Right ventricle myocardium inferior (tissue), 1 donor: ENCODE data around the gene SCFD1. TPM values are rescaled to one million over a fixed set of nuclear protein-coding genes. Genes with fewer than 3 reads are reported as not detected.
"Not testable (repeated sequence)": the region's sequence is repeated elsewhere in the genome, so short reads cannot be mapped to it uniquely, and the experiment has no call there.

Experiments used
- ATAC-seq: fragments of 200-7000 bp; cut with Tn5 transposase; one replicate; pipeline ENCODE4 v1.9.1; 2020; ENCODE audit warnings: mild to moderate bottlenecking, moderate library complexity
- DNase-seq: peaks from one replicate; pipeline ENCODE4 v3.0.0; 2021; ENCODE audit errors: missing footprints
- intact Hi-C: fragments of 100-400 bp; cut with DNase I; formaldehyde crosslinking; loops from one replicate; pipeline ENCODE4 v1.11.0; 2022
- total RNA-seq: library from RNA; stranded (reverse); fragmentation: NEBNext Ultra II Directional; extraction: Animal tissue kit (Norgen Biotek cat#: 25700); gene quantifications from one replicate; pipeline ENCODE4 v1.2.1, GENCODE V29; 2021
- donor health status: DM: no; HTN: yes; CAD: no; lungs with severe emphysema.

Gene SCFD1
- total RNA-seq, 1 donor from 2014 or later = 42.5 TPM

DNA sequence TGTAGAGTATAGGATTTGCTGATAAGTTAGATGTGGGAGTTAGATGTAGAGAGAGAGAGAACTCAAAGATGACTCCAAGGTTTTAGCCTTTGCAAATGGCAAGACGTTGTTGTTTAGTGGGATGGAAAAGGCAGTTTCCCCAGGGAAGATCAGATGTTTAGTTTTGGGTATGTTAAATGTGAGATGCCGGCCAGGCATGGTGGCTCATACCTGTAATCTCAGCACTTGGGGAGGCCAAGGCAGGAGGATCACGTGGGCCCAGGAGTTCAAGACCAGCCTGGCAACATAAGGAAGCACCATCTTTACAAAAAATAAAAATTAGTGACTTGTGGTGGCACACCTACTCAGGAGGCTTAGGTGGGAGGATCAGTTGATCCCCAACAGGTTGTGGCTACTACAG lies 33.5 kb downstream of the SCFD1 start:
- ATAC-seq (no peak), DNase-seq (no peak)
- intact Hi-C loops = loop anchor here (5.0 kb wide), 1 partner anchor 242 kb away; no protein-coding TSS in a partner anchor

DNA sequence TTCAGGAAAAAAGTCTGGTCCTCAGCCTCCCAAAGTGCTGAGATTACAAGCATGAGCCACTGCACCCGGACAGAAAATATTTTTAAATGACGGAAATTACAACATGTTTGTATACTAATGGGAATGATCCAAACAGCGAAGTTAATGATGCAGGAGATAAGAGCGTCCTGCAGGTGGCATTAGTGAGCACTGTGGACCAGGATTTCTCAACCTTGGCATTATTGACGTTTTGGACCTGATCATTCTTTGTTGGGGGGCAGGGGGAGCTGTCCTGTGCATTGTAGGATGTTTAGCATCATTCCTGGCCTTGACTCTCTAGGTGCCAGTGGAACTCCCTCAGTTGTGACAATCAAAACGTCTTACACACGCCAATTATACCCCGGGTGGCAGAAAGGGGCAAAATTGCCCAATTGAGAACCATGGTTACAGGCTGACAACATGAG lies 34.1 kb downstream of the SCFD1 start:
- no peak for DNase-seq
- intact Hi-C loops = loop anchor here (5.0 kb wide), 1 partner anchor 241 kb away; no protein-coding TSS in a partner anchor
- peak; percentile 46 for ATAC-seq

GRCh38 chr14:30657050-30657449 lies 34.9 kb downstream of the SCFD1 start:
- DNase-seq = no peak
- intact Hi-C loops = loop anchor here (5.0 kb wide), 1 partner anchor 240 kb away; no protein-coding TSS in a partner anchor
- ATAC-seq = peak; percentile 68

- no peak for ATAC-seq
- intact Hi-C loops = loop anchor here (5.0 kb wide), 1 partner anchor 240 kb away; no protein-coding TSS in a partner anchor
- no peak for DNase-seq
Observed at GRCh38 chr14:30657606-30658163, 35.6 kb downstream of the SCFD1 start.

- intact Hi-C loops = loop anchor here (5.0 kb wide), 1 partner anchor 239 kb away; no protein-coding TSS in a partner anchor
- DNase-seq (no peak), ATAC-seq (no peak)
Observed at GRCh38 chr14:30658645-30659044, 36.5 kb downstream of the SCFD1 start.

DNA sequence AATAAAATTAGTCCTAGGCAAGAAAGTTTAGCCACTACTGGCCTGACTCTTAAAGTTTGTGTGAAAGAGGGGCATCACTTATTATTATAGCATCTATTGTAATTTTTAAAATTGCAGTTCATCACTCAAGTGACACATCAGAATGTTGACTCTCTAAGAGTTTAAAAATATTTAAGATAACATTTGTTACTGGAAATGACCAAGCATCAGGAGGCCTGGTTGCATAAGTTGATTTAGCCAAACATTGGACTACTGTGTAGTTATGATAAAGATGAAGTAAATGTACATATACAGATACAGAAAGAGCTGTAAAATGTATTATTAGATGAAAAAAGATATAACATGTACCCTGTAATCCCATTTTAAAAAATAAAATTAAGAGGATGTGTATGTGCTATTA lies 47.5 kb downstream of the SCFD1 start:
- no peak for ATAC-seq

DNA sequence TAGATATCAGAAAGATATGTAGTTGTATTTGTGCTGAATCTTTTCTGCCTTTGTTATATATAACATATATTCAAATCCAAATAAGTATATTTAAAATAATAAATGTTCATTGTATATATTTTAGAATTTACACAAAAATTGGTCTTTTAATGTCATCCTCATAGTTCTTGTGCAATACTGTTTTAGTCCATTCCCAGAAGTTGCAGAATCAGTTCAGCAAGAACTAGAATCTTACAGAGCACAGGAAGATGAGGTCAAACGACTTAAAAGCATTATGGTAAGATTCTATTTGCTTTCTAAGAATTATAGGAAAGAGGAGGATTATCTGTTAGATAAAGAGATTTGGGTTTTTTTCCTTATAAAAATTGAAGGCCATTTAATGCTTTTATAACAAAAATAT lies 51.0 kb downstream of the SCFD1 start:
- no peak for ATAC-seq
- intact Hi-C loops = no loop called here

More for the DNA sequence above, 47.5 kb downstream of the SCFD1 start:
- no peak for DNase-seq
- intact Hi-C loops = no loop called here

GRCh38 chr14:30678926-30679431 lies 56.9 kb downstream of the SCFD1 start:
- intact Hi-C loops = no loop called here
- ATAC-seq (no peak), DNase-seq (no peak)

More for the DNA sequence above, 51.0 kb downstream of the SCFD1 start:
- DNase-seq = no peak

GRCh38 chr14:30680036-30680435 lies 57.9 kb downstream of the SCFD1 start:
- intact Hi-C loops = no loop called here
- DNase-seq = no peak
- no peak for ATAC-seq

DNA sequence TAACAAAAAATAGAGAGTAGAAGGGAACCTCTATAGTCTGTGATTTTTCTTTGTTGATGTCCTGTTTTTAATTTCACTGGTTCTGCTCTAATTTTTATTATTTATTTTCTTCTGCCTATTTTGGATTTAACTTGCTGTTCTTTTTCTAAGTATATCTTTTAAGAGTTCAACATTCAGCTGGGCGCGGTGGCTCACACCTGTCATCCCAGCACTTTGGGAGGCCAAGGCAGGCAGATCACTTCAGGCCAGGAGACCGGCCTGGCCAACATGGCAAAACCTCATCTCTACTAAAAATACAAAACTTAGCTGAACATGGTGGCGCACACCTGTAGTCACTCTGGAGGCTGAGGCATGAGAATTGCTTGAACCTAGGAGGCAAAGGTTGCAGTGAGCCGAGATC lies 58.7 kb downstream of the SCFD1 start:
- not testable (repeated sequence) for ATAC-seq, DNase-seq

DNA sequence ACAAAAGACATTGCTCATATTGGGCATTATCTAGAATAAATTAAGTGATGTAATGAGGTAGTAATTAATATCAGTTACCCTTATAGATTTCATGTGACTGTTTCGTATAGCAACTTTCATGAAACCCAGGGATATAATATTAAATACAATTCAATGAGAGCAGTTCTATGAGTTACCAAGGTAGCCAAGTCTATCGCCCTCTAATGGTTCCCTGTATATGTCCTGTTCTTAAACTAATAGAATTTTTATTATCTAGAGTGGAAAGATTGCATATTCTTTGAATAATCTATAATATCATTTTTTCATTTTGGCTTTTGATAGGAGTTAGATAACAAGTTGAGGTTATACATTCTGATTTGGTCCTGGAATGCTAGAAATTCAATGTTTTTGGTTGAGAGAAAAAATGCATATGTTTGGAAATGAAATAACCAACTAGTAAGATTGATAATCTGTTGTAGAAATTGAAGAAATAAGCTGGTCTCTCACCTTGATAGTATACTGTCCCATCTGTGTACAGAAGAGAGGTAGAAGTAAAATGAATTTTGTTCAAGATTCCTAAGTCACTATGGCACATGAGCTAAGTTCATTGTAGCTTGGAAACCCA lies 59.7 kb downstream of the SCFD1 start:
- no peak for DNase-seq
- intact Hi-C loops = no loop called here
- ATAC-seq = no peak

More for the DNA sequence above, 58.7 kb downstream of the SCFD1 start:
- intact Hi-C loops = not testable (repeated sequence)

DNA sequence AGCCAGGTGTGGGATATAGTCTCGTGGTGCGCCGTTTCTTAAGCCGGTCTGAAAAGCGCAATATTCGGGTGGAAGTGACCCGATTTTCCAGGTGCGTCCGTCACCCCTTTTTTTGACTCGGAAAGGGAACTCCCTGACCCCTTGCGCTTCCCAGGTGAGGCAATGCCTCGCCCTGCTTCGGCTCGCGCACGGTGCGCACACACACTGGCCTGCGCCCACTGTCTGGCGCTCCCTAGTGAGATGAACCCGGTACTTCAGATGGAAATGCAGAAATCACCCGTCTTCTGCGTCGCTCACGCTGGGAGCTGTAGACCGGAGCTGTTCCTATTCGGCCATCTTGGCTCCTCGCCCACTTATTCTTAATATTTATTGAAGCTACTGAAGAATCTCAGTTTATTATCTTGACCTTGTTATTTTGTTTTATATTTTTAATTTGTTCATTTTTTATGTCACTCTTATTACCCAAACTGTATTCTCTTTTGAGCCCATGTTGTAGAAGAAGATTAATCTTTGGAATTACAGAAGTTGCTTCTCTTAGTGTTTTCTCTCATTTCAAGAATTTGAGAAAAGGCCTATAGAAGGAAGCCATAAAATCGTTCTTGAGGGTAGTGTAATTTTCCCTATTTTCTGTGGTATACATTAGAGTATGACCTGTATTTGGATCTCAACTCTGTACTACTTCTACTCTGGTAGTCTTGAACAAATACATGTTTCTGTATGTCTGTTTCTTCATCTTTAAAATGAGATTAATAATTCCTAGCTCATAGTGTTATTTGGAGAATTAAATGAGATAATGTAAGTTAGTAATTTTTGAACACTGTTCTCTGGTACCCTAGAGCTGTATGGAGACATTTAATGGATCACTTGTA lies 68.6 kb downstream of the SCFD1 start:
- intact Hi-C loops, DNase-seq, ATAC-seq: not testable (repeated sequence)

DNA sequence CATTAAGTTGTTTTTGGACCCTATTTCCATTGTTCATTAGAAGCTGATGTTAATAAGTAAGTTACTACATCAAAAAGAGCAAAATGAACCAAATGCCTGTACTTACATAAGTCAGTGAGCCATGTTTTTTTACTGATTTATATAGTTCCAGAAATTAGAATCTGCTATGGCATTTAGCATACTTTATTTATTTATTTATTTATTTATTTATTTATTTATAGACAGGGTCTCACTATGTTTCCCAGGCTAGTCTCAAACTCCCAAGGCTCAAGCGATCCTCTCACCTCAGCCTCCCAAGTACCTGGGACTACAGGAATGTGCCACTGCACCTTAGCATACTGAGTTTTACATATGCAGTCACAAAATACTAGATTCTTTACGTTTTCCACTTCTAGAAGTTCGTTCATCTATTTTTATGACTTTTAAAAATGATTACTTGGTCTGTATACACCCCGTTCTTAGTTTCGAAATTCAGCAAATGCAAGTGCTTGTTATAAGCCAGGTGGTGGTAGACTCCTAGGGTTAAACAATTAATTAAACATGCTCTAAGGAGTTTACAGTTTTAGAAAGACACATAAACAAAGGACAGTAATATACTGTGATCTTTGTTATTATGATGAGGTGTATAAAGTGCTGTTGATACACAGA lies 69.8 kb downstream of the SCFD1 start:
- ATAC-seq (no peak), DNase-seq (no peak)
- intact Hi-C loops = no loop called here

GRCh38 chr14:30692669-30693068 lies 70.5 kb downstream of the SCFD1 start:
- DNase-seq (no peak), ATAC-seq (no peak)
- intact Hi-C loops = no loop called here

GRCh38 chr14:30698463-30698862 lies 76.3 kb downstream of the SCFD1 start:
- no peak for DNase-seq
- intact Hi-C loops = no loop called here
- ATAC-seq = no peak

GRCh38 chr14:30706704-30707103 lies 84.6 kb downstream of the SCFD1 start:
- ATAC-seq = no peak
- intact Hi-C loops = no loop called here
- no peak for DNase-seq

DNA sequence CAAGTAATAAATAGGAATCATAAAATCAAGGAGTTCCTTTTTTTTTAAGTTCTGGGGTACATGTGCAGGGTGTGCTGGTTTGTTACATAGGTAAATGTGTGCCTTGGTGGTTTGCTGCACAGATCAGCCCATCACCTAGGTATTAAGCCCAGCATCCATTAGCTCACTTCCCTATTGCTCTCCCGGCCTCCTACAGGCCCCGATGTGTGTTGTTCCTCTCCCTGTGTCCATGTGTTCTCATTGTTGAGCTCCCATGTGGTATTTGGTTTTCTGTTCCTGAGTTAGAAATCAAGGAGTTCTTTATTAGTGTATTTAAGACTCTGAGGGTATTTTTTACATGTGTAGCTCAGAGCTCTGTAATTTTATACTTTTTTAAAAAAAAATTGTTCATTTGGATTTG lies 86.0 kb downstream of the SCFD1 start:
- DNase-seq (peak; percentile 4), ATAC-seq (no peak)
- intact Hi-C loops = no loop called here

DNA sequence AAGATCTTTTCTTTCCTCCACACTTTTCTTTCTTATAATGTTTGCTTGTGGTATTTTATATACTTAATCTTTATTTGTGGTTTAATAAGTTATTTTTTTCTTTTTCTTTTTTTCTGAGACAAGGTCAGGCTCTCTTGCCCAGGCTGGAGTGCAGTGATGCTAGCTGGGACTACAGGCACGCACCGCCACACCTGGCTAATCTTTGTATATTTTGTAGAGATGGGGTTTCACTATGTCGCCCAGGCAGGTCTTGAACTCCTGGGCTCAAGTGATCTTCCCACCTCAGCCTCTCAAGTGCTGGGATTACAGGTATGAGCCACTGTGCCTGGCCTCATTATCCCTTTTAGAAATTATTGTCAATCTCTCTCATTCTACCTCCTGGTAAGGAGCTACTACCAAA lies 87.1 kb downstream of the SCFD1 start:
- intact Hi-C loops = no loop called here
- DNase-seq (no peak), ATAC-seq (no peak)

DNA sequence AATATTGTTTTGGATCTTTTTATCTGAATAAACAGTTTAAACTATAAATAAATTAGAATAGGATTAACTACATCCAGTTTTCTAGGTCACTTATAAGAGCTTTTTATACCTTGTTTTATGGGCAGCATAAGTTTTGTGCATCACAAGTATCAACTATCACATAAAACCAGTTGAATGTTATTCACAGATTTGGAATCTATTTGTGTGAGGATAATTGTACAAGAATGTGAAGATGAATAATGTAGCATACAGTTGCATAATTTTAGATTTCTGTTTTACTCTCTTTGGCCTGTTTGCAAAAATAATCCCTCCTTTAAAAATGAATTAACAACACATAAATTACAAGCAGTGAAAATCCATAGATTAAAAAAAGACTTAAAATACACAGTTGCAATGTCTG lies 88.8 kb downstream of the SCFD1 start:
- intact Hi-C loops = no loop called here
- ATAC-seq = no peak
- no peak for DNase-seq
